Caki2 (cell line): Measurements from ENCODE around the gene TNPO2. TPM values are rescaled to one million over a fixed set of nuclear protein-coding genes. Genes with fewer than 3 reads are reported as not detected.
"Not testable (repeated sequence)": the region's sequence is repeated elsewhere in the genome, so short reads cannot be mapped to it uniquely, and the experiment has no call there.

Experiments used
- DNase-seq: peaks from one replicate; pipeline ENCODE4 v3.0.0-alpha.2; 2015; ENCODE audit warnings: low read depth
- in situ Hi-C: cut with HindIII; loops from 2 replicates; pipeline ENCODE4 v1.10.0; 2016; ENCODE audit warnings: low sequenced_read_pairs, low pct_unique_long_range_greater_than_20kb, mixed read lengths
- total RNA-seq: library from RNA; depleted of rRNA; stranded (reverse); fragments of >200 nt; shearing (Covaris generic); gene quantifications from 2 replicates; pipeline ENCODE4 v1.2.3, GENCODE V29; 2014; ENCODE audit warnings: low replicate concordance

The TNPO2 gene
- total RNA-seq, 1 experiment from 2014 or later, result 39.7 TPM

GRCh38 chr19:12689581-12690216 is 34.0 kb downstream of the TNPO2 start:
- DNase-seq, result no peak
- in situ Hi-C loops, result no loop called here

- in situ Hi-C loops, result no loop called here
- DNase-seq, result no peak
Observed at GRCh38 chr19:12689012-12689411, 34.7 kb downstream of the TNPO2 start.

GRCh38 chr19:12687496-12688196 is 36.1 kb downstream of the TNPO2 start, which contains the start of gene GNG14:
Gene GNG14 (plus strand): TSS chr19:12687998. CDS start chr19:12688049, 51 bp downstream.
- in situ Hi-C loops, result no loop called here
- DNase-seq, result no peak

- in situ Hi-C loops, result no loop called here
- DNase-seq, result no peak
Observed at GRCh38 chr19:12685831-12686230, 37.9 kb downstream of the TNPO2 start.

- peak; percentile 99 for DNase-seq
- in situ Hi-C loops, result no loop called here
Observed at GRCh38 chr19:12681074-12681987, 42.4 kb downstream of the TNPO2 start, which contains the start of gene DHPS. Gene DHPS (minus strand): TSS chr19:12681880. CDS start chr19:12681766, 114 bp downstream.

- in situ Hi-C loops, result no loop called here
Observed at GRCh38 chr19:12680034-12680433, 43.7 kb downstream of the TNPO2 start.

GRCh38 chr19:12678039-12678438 is 45.7 kb downstream of the TNPO2 start:
- DNase-seq, in situ Hi-C loops: not testable (repeated sequence)

More at GRCh38 chr19:12680034-12680433, 43.7 kb downstream of the TNPO2 start:
- no peak for DNase-seq

- DNase-seq, result no peak
- in situ Hi-C loops, result no loop called here
Observed at GRCh38 chr19:12676928-12677327, 46.8 kb downstream of the TNPO2 start.

- in situ Hi-C loops, result no loop called here
- peak; percentile 57 for DNase-seq
Observed at GRCh38 chr19:12676384-12676792, 47.3 kb downstream of the TNPO2 start.

GRCh38 chr19:12675940-12676339 is 47.8 kb downstream of the TNPO2 start:
- in situ Hi-C loops, result no loop called here
- no peak for DNase-seq

GRCh38 chr19:12675399-12675798 is 48.3 kb downstream of the TNPO2 start:
- in situ Hi-C loops, result no loop called here
- DNase-seq, result no peak

GRCh38 chr19:12672744-12673143 is 51.0 kb downstream of the TNPO2 start:
- in situ Hi-C loops, result no loop called here
- no peak for DNase-seq

GRCh38 chr19:12670159-12670928 is 53.4 kb downstream of the TNPO2 start:
- no peak for DNase-seq
- in situ Hi-C loops, result no loop called here

GRCh38 chr19:12669270-12670158 is 54.2 kb downstream of the TNPO2 start:
- DNase-seq, result peak; percentile 87
- in situ Hi-C loops, result no loop called here

GRCh38 chr19:12668932-12669269 is 54.8 kb downstream of the TNPO2 start:
- in situ Hi-C loops, result no loop called here
- DNase-seq, result no peak

GRCh38 chr19:12668346-12668745 is 55.4 kb downstream of the TNPO2 start:
- no peak for DNase-seq
- in situ Hi-C loops, result no loop called here

GRCh38 chr19:12667731-12668302 is 55.9 kb downstream of the TNPO2 start:
- in situ Hi-C loops, result no loop called here
- no peak for DNase-seq
